Daoy (cell line): ENCODE measurements around the gene SEMA3B. TPM values are rescaled to one million over a fixed set of nuclear protein-coding genes. Genes with fewer than 3 reads are reported as not detected.

ENCODE experiments used
- total RNA-seq: library from RNA; depleted of rRNA; stranded (reverse); fragments of >200 nt; shearing (Covaris generic); gene quantifications from 2 replicates; pipeline ENCODE4 v1.2.3, GENCODE V29; 2014; rRNA removed

SEMA3B gene
- total RNA-seq, 1 experiment from 2014 or later, result 2.6 TPM

Other genes with a start within 250 kb of the SEMA3B start
- 41.2 and 62.9 TPM in 2 replicates for gene RBM5, start 180.2 kb upstream of the SEMA3B start, total RNA-seq
- gene SEMA3F, start 113.8 kb upstream of the SEMA3B start, total RNA-seq, result 0.51 and 1.4 TPM in 2 replicates
- gene GNAT1, start 77.5 kb upstream of the SEMA3B start, total RNA-seq, result not detected in 2 replicates
- gene SLC38A3, start 63.9 kb upstream of the SEMA3B start, total RNA-seq, result not detected in 2 replicates
- gene GNAI2, start 32.9 kb upstream of the SEMA3B start, total RNA-seq, result 139 and 163 TPM in 2 replicates
- gene LSMEM2, start 9.9 kb downstream of the SEMA3B start, total RNA-seq, result 1.1 TPM in 1 of 2 replicates, not detected in the other
- gene IFRD2, start 23.3 kb downstream of the SEMA3B start, total RNA-seq, result 83.4 and 96.4 TPM in 2 replicates
- gene HYAL3, start 30.3 kb downstream of the SEMA3B start, total RNA-seq, result 2.6 and 3.7 TPM in 2 replicates
- gene NAA80, start 30.3 kb downstream of the SEMA3B start, total RNA-seq, result 0.95 and 1.9 TPM in 2 replicates
- 0.06 TPM in 1 of 2 replicates, not detected in the other for gene HYAL1, start 34.4 kb downstream of the SEMA3B start, total RNA-seq
- gene HYAL2, start 53.6 kb downstream of the SEMA3B start, total RNA-seq, result 23.5 and 31.0 TPM in 2 replicates
- gene TUSC2, start 59.1 kb downstream of the SEMA3B start, total RNA-seq, result 44.3 and 51.3 TPM in 2 replicates
- 12.7 and 21.2 TPM in 2 replicates for gene RASSF1, start 71.7 kb downstream of the SEMA3B start, total RNA-seq
- 0.06 and 0.17 TPM in 2 replicates for gene ZMYND10, start 76.6 kb downstream of the SEMA3B start, total RNA-seq
- 14.7 and 20.6 TPM in 2 replicates for gene NPRL2, start 81.6 kb downstream of the SEMA3B start, total RNA-seq
- gene CYB561D2, start 81.7 kb downstream of the SEMA3B start, total RNA-seq, result 25.3 and 28.3 TPM in 2 replicates
- gene TMEM115, start 90.4 kb downstream of the SEMA3B start, total RNA-seq, result 26.6 and 33.9 TPM in 2 replicates
- 0.03 TPM in 1 of 2 replicates, not detected in the other for gene CACNA2D2, start 234.5 kb downstream of the SEMA3B start, total RNA-seq